Heart left ventricle (tissue), 16 donors: Measurements from ENCODE around the gene BORCS5. TPM values are rescaled to one million over a fixed set of nuclear protein-coding genes. Genes with fewer than 3 reads are reported as not detected.

Experiments used
- ATAC-seq, 4 donors: fragments of 200-7000 bp; cut with Tn5 transposase; one replicate each; pipeline ENCODE4 v1.9.1; 2020 to 2022; ENCODE audit warnings: moderate library complexity in 4 of 4, mild to moderate bottlenecking in 3 of 4, moderate number of reproducible peaks in 1 of 4
- DNase-seq, 5 donors: peaks; one replicate each; pipeline ENCODE4 v3.0.0-alpha.2; 2020
- H3K27ac ChIP-seq, 12 donors: fragments of 200-600 bp; sonication (generic) in 4 of 12; one replicate each; pipeline versions ENCODE4 v1.5.0 to v1.8.0; 2016 to 2022; ENCODE audit warnings: mild to moderate bottlenecking in 2 of 12
- H3K27me3 ChIP-seq, 9 donors: fragments of 200-600 bp; sonication (generic) in 2 of 9; one replicate each; pipeline versions ENCODE4 v1.5.1 to v1.8.0; 2016 to 2022; ENCODE audit warnings: mild to moderate bottlenecking in 3 of 9
- H3K36me3 ChIP-seq, 9 donors: fragments of 200-600 bp; sonication (generic) in 2 of 9; one replicate each; pipeline versions ENCODE4 v1.5.0 to v1.8.0; 2018 to 2022; ENCODE audit warnings: mild to moderate bottlenecking in 2 of 9
- H3K4me1 ChIP-seq, 12 donors: fragments of 200-600 bp; sonication (generic) in 4 of 12; one replicate each; pipeline versions ENCODE4 v1.5.0 to v1.8.0; 2016 to 2022; ENCODE audit warnings: mild to moderate bottlenecking in 3 of 12
- H3K4me3 ChIP-seq, 12 donors: fragments of 200-600 bp; sonication (generic) in 4 of 12; one replicate each; pipeline versions ENCODE4 v1.5.0 to v1.8.0; 2017 to 2022; ENCODE audit warnings: mild to moderate bottlenecking in 9 of 12, moderate library complexity in 4 of 12
- H3K9me3 ChIP-seq, 12 donors: fragments of 200-600 bp; sonication (generic) in 4 of 12; one replicate each; pipeline versions ENCODE4 v1.5.0 to v1.8.0; 2016 to 2022; ENCODE audit warnings: mild to moderate bottlenecking in 1 of 12
- POLR2A ChIP-seq, 2 donors: fragments of 450-650 bp; IDR thresholded peaks; one replicate each; pipeline ENCODE4 v1.6.1; 2017; ENCODE audit warnings: antibody characterized with exemption in 2 of 2, mild to moderate bottlenecking in 2 of 2, moderate library complexity in 2 of 2
- WGBS, 4 donors: extraction: QIAGEN DNeasy Blood & Tissue Kit in 2 of 4; methylation state at CpG; one replicate each; pipeline versions ENCODE4 v1.1.5 to v1.1.7; 2013 to 2018; 5-methylcytosine and 5-hydroxymethylcytosine counted together
- intact Hi-C, 10 donors: fragments of 100-400 bp; cut with DNase I; formaldehyde crosslinking; loops; one replicate each; pipeline versions ENCODE4 v1.11.1 to v1.14.2; 2022
- polyA plus RNA-seq, 2 donors: library from polyadenylated mRNA; stranded (reverse); fragments of 200-250 nt; gene quantifications; one replicate each; pipeline ENCODE4 v1.2.3, GENCODE V29; 2013
- total RNA-seq, 9 donors: library from RNA; depleted of rRNA in 2 of 9; stranded (reverse); fragments of >200 nt in 2 of 9; fragmentation: NEBNext Ultra II Directional in 3 of 9; extraction: Animal tissue kit (Norgen Biotek cat#: 25700) in 3 of 9; gene quantifications; one replicate each; pipeline versions ENCODE4 v1.1.0 to v1.2.4, GENCODE V29; 2016 to 2023
- TF ChIP-seq, protein P1 (sequence below), 12 donors: fragments of 200-600 bp; sonication (generic) in 4 of 12; IDR thresholded peaks; one replicate each; pipeline versions ENCODE4 v1.5.0 to v1.8.0; 2018 to 2022; ENCODE audit warnings: antibody characterized with exemption in 12 of 12, mild to moderate bottlenecking in 5 of 12
- donor health status: ischemic (EF 13 %, LVEDD 7.1; RV severe dilation, severe dysfunction).
- donor health status: healthy with polysubstance abuse.
- donor health status: DM: no; HTN: yes; CAD: no.
- donor health status: DM: no; HTN: no; CAD: no.
- donor health status: ischemic (EF 25% LVEDD 6.9; RV normal size, moderate dysfunction).
- donor health status: ischemic (EF 25% LVEDD 5.7; RV mildly dilated, moderate dysfunction).
- donor health status: healthy.
- donor health status: DM: yes; HTN: yes; CAD: no.
- donor health status: ischemic (EF 35%, LVEDD 5.7; RV mildly dilated, moderate dysfunction).
- donor health status: nonischemic (EF 11% LVEDD 7.7; RV severe dilation, severe dysfunction).
- donor health status: DM: yes; HTN: yes; CAD: no.
- donor health status: PGD.
- donor health status: ischemic (EF 29% LVEDD 5.4; RV normal size, mild dysfunction).
- donor health status: nonischemic (EF 23%, LVEDD 6.1; RV moderate dilation, normal function).

BORCS5 gene
- total and polyA plus RNA-seq, 11 donors = 3.9 to 21.3 (median 12.3) TPM

DNA sequence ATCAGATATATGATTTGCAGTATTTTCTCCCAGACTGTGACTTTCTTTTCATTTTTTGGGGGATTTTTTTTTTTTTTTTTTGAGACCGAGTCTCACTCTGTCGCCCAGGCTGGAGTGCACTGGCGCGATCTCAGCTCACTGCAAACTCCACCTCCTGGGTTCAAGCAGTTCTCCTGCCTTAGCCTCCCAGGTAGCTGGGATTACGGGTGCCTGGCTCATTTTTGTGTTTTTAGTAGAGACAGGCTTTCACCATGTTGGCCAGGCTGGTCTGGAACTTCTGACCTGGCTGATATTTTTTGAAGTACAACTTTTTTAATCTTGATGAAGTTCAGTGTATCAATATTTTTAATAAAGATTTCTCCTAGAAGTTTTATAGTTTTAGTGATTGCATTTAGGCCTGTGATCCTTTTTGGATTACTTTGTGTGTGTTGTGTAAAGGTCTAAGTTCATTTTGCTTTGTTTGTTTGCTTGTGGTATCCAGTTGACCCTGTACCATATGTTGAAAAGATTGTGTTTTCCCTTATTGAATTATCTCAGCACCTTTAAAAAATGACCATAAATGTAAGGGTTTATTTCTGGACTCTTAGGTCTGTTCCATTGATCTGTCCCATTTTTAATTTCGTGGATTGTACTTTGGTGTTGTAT lies 24.2 kb downstream of the BORCS5 start:
- Histone ChIP-seq H3K9me3 (no peaks in the 10 kb centered on the region), H3K4me3 (no peak overlapping the region), H3K27me3 (no peaks in the 10 kb centered on the region), H3K27ac (peak overlapping the region in 1 of 12 donors; percentile 70), H3K4me1 (peaks cover 0 to 30% (median 9%) of the 10 kb centered on the region in 12 donors), H3K36me3 (peaks cover 0 to 5% (median 0%) of the 10 kb centered on the region in 9 donors)
- WGBS, 4 donors = 96 to 98% (median 97%) methylated on average over 6 of the region's 6 CpGs
- ATAC-seq (no peak), DNase-seq (no peak)
- intact Hi-C loops = no loop called here
- TF ChIP-seq POLR2A (IDR thresholded peaks at IDR 0.05) = no peak
- TF ChIP-seq, protein P1, sequence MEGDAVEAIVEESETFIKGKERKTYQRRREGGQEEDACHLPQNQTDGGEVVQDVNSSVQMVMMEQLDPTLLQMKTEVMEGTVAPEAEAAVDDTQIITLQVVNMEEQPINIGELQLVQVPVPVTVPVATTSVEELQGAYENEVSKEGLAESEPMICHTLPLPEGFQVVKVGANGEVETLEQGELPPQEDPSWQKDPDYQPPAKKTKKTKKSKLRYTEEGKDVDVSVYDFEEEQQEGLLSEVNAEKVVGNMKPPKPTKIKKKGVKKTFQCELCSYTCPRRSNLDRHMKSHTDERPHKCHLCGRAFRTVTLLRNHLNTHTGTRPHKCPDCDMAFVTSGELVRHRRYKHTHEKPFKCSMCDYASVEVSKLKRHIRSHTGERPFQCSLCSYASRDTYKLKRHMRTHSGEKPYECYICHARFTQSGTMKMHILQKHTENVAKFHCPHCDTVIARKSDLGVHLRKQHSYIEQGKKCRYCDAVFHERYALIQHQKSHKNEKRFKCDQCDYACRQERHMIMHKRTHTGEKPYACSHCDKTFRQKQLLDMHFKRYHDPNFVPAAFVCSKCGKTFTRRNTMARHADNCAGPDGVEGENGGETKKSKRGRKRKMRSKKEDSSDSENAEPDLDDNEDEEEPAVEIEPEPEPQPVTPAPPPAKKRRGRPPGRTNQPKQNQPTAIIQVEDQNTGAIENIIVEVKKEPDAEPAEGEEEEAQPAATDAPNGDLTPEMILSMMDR (IDR thresholded peaks at IDR 0.05) = no peak

GRCh38 chr12:12381982-12382381 lies 25.1 kb downstream of the BORCS5 start:
- intact Hi-C loops = no loop called here
- H3K36me3 ChIP-seq = peaks cover 0 to 5% (median 0%) of the 10 kb centered on the region in 9 donors
- H3K4me3 ChIP-seq = no peak overlapping the region
- no peaks in the 10 kb centered on the region for H3K27me3 ChIP-seq
- DNase-seq (no peak), ATAC-seq (no peak)
- no peak for TF ChIP-seq POLR2A (IDR thresholded peaks at IDR 0.05)
- TF ChIP-seq, protein P1 (IDR thresholded peaks at IDR 0.05) = no peak
- 93 to 99% (median 97%) methylated on average over 3 of the region's 3 CpGs for WGBS, 4 donors
- H3K4me1 ChIP-seq = peaks cover 0 to 30% (median 9%) of the 10 kb centered on the region in 12 donors
- no peaks in the 10 kb centered on the region for H3K9me3 ChIP-seq
- H3K27ac ChIP-seq = no peak overlapping the region

DNA sequence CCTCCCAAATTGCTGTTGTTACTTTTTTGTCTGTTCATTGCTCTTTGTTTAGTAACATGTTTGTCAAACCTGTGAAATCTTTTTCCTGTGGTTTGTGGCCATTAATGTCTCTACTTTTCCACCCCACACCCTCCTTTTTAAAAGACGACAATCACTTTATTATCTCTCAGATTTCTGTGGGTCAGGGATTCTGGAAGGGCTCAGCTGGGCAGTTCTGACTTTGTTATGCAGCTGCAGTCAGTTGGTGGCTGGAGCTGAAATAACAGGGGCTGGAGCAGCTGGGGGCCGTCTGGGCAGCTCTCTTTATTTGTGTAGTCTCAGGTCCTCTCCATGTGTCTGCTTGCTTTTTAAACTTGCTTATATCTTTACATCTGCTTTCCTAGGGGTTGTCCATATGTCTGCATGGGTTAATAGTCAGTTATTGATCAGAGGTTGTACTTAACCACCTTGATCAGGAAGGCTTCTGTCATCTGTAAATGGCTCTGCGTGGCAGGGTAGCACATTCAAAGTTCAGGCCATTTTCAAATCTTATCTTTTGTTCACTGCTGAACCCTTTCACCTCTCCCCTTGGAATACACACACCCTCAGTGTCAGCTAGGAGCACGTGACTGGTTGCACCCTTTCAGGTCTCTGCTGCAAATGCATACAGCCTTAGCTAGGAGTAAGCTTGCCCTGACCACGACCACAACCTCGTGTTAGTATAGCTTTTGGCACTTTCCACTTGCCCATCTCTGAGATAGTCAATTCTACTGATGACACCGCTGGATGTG lies 27.9 kb downstream of the BORCS5 start:
- H3K4me3 ChIP-seq = no peak overlapping the region
- ATAC-seq (no peak), DNase-seq (no peak)
- WGBS, 4 donors = 64 to 75% (median 66%) methylated on average over 7 of the region's 7 CpGs
- H3K27me3 ChIP-seq = no peaks in the 10 kb centered on the region
- peaks cover 0 to 40% (median 6%) of the 10 kb centered on the region in 12 donors for H3K4me1 ChIP-seq
- intact Hi-C loops = no loop called here
- peaks cover 0 to 5% (median 0%) of the 10 kb centered on the region in 9 donors for H3K36me3 ChIP-seq
- H3K9me3 ChIP-seq = no peaks in the 10 kb centered on the region
- TF ChIP-seq, protein P1 (IDR thresholded peaks at IDR 0.05) = no peak
- H3K27ac ChIP-seq = peak overlapping the region in 1 of 12 donors; percentile 59

- Histone ChIP-seq H3K4me1 (peaks cover 0 to 30% (median 0%) of the 10 kb centered on the region in 12 donors), H3K9me3 (no peaks in the 10 kb centered on the region), H3K36me3 (peaks cover 0 to 4% (median 0%) of the 10 kb centered on the region in 9 donors), H3K27ac (no peak overlapping the region), H3K27me3 (no peaks in the 10 kb centered on the region), H3K4me3 (no peak overlapping the region)
- DNase-seq (no peak), ATAC-seq (no peak)
- TF ChIP-seq, protein P1 (IDR thresholded peaks at IDR 0.05) = no peak
- TF ChIP-seq POLR2A (IDR thresholded peaks at IDR 0.05) = no peak
- 48 to 79% (median 68%) methylated on average over 3 of the region's 3 CpGs for WGBS, 4 donors
- intact Hi-C loops = no loop called here
Observed at GRCh38 chr12:12387501-12387900, 30.6 kb downstream of the BORCS5 start.
